ENCODE results near the gene ANKDD1A.

ANKDD1A gene

DNA sequence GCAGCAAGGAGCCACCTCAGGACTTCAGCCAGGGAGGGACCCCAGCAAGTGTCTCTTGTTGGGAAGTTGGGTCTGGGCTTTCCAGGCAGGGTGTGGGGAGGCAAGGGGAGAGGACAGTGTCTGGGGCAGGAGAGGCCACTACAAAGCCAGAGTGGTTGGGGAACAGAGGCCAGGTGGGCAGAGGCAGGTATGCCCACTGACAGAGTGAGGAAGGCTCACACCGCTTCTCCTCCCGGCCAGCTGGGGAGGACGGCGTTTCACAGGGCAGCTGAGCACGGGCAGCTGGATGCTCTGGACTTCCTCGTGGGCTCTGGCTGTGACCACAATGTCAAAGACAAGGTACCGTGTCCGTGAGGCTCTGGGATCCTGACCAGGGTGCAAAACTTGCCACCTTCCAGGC is 15.0 kb downstream of the ANKDD1A start:
- no peak for DNase-seq

- no peak for DNase-seq
These were observed 17.0 kb downstream of the ANKDD1A start for GRCh38 chr15:64928626-64929220.

- no peak for DNase-seq
These were observed 18.4 kb downstream of the ANKDD1A start for GRCh38 chr15:64930019-64930652.

- DNase-seq, result no peak
These were observed 19.2 kb downstream of the ANKDD1A start for GRCh38 chr15:64930778-64931371.

DNA sequence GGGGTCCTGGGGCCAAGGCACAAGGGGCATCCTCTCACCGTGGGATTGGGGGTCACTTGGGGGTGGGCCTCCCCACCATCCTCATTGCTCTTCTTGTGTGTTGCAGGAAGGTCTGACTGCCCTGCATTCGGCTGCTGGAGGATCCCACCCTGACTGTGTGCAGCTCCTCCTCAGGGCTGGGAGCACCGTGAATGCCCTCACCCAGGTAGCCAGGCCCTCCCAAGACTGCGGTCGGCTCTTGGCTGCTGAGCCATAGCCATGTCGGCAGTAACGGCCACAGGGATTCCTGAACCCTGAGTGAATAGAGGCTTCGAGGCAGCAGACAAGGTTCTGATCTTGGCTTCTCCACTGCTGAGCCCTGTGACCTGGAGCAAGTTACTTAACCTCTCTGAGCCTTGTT is 19.7 kb downstream of the ANKDD1A start:
- DNase-seq, result no peak

DNA sequence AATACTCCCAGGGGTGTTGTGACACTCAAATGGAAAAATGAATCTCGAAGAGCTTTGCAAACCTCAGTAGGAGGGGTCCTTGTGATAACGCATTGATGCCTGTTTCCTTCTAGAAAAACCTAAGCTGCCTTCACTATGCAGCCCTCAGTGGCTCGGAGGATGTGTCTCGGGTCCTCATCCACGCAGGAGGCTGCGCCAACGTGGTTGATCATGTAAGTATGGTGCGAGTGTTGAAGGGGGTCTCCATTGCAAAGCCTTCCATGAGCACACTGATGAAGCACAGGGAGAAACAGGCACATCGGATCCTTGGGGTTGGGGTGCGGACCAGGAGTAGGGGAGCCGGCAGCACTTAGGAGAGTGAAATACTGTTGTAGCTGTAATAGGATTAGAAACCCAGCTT is 22.3 kb downstream of the ANKDD1A start:
- no peak for DNase-seq

GRCh38 chr15:64938192-64938591 is 26.5 kb downstream of the ANKDD1A start:
- DNase-seq, result no peak

DNA sequence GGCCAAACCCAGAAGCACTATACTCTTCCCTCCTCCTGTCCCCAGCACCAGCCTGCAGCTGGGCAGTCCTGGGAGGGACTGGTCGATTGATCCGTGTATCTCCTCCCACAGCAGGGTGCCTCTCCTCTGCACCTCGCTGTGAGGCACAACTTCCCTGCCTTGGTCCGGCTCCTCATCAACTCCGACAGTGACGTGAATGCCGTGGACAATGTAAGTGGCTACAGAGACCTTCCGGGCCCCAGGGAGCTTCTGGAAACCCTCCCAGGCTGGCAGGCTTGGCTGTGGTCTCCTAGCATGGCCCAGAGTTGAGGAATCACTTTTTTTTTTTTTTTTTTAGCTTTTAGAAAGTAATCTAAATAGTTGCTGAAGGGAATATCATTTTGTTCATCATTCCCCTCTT is 30.7 kb downstream of the ANKDD1A start:
- no peak for DNase-seq

GRCh38 chr15:64943512-64944225 is 32.0 kb downstream of the ANKDD1A start:
- no peak for DNase-seq

DNA sequence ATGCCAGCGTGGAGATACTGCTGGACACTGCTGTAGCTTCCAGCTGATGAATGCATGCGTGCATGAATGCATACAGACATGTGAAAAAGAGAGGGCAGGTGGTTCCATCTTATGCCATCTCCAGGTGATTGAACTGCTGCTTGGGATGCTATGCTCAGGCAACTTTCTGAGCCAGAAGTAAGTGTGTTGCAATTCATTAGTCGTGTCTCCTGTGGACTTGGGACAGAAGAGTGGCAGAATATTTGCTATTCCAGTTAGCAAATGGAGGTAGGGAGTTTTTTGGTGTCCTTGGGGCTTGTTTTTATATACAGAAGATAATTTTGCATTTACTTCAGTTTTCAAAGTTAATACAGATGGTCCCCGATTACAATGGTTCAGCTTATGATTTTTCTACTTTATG is 33.3 kb downstream of the ANKDD1A start:
- no peak for DNase-seq

- no peak for DNase-seq
These were observed 35.5 kb downstream of the ANKDD1A start for GRCh38 chr15:64947211-64947610.

GRCh38 chr15:64948916-64949315 is 37.2 kb downstream of the ANKDD1A start:
- no peak for DNase-seq

- no peak for DNase-seq
These were observed 37.9 kb downstream of the ANKDD1A start for GRCh38 chr15:64949383-64950186.

GRCh38 chr15:64950888-64951287 is 39.2 kb downstream of the ANKDD1A start:
- no peak for DNase-seq

- no peak for DNase-seq
These were observed 40.2 kb downstream of the ANKDD1A start for GRCh38 chr15:64951777-64952418.

GRCh38 chr15:64954395-64954794 is 42.7 kb downstream of the ANKDD1A start:
- no peak for DNase-seq

GRCh38 chr15:64959128-64959527 is 47.4 kb downstream of the ANKDD1A start:
- no peak for DNase-seq

DNA sequence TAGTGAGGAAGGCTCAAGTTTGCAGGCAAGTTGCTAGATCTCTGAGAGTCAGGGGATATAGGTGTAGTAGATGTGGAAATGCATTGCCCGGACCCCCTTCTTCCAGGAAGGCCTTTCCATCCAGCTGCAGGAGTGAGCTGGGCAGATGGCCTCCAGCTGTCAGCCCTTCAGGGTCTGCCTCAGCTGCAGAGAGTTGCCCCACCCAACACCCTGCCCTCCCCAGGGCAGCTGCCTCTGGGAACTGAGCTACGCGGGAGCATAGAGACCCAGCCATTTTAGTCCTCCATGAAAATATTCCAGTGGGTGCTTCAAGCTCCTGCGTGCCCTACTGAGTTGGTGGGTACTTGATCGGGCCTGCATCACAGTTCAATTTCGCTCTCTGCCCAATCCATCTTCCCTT is 48.5 kb downstream of the ANKDD1A start:
- DNase-seq, result no peak

DNA sequence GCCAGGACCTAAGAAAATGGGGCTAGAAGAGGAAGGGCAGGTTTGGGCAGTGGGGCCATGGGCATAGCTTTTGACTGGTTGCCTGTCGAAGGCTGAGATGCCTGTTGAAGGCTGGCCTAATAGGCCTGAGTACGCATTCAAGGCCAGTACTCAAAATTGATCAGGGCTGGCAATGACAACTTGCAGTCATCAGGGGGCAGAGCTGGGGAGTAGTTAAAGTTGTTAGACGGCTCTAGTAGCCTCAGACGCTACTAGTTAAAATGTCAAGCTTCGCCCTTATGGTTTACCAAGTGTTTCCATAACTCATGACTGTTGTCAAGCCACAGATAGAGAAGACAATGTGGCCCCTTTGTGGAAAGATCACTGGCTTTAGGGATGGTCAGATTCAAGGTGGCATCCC is 49.3 kb downstream of the ANKDD1A start:
- no peak for DNase-seq

GRCh38 chr15:64969401-64969800 is 57.7 kb downstream of the ANKDD1A start:
- DNase-seq, result no peak

- no peak for DNase-seq
These were observed 59.0 kb downstream of the ANKDD1A start for GRCh38 chr15:64970698-64971097.

DNA sequence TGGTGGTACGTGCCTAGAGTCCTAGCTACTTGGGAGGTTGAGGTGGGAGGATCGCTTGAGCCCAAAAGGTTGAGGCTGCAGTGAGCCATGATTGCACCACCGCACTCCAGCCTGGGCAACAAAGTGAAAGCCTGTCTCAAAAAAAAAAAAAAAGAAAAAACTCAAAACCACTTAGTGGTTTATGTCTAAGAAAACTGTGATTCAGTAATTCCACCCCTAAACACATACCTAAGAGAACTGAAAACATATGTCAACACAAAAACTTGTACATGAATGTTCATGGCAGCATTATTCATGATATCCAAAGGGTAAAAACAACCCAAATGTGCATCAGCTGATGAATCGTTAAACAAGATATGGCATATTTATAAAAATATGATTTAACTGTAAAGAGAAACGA is 63.7 kb downstream of the ANKDD1A start:
- no peak for DNase-seq

GRCh38 chr15:64979252-64979710 is 67.6 kb downstream of the ANKDD1A start:
- no peak for DNase-seq
